H1 (cell line): Measurements from ENCODE around the gene MECP2.

Experiments
- CREB1 ChIP-seq: IDR thresholded peaks from 2 replicates; pipeline ENCODE4 v1.6.1; 2012; ENCODE audit warnings: inconsistent platforms
- GABPA ChIP-seq: IDR thresholded peaks from 2 replicates; pipeline ENCODE4 v1.6.1; 2011; ENCODE audit warnings: mild to moderate bottlenecking, low read length, moderate library complexity, borderline replicate concordance; ENCODE audit not compliant: insufficient read depth
- PHF8 ChIP-seq: fragments of 200-600 bp; sonication (generic); conservative IDR thresholded peaks from 2 replicates; pipeline ENCODE4 v1.7.1; 2012; ENCODE audit warnings: low read depth, mild to moderate bottlenecking, inconsistent platforms, low read length, moderate library complexity
- POLR2A ChIP-seq, 2 experiments: IDR thresholded peaks; 1 replicate in 1 of 2; 2 replicates in 1 of 2; pipeline ENCODE4 v1.6.1; 2011; ENCODE audit warnings: low read depth in 2 of 2, low read length in 2 of 2, mild to moderate bottlenecking in 2 of 2; ENCODE audit errors: control extremely low read depth in 1 of 2
- SUZ12 ChIP-seq: fragments of 200-600 bp; sonication (generic); IDR thresholded peaks from 2 replicates; pipeline ENCODE4 v1.6.1; 2012; ENCODE audit warnings: mild to moderate bottlenecking, inconsistent platforms, low read length, moderate library complexity, mixed read lengths
- ZNF274 ChIP-seq: IDR thresholded peaks from 2 replicates; pipeline ENCODE4 v1.7.0; 2012; ENCODE audit warnings: low read length, borderline replicate concordance; ENCODE audit errors: extremely low read depth
- TF ChIP-seq, protein P1 (sequence below), 3 experiments: IDR thresholded peaks; 1 replicate in 2 of 3; 2 replicates in 1 of 3; pipeline versions ENCODE4 v1.5.1 to v1.6.1; 2011; ENCODE audit warnings: low read length in 3 of 3, mild to moderate bottlenecking in 3 of 3, inconsistent platforms in 2 of 3, low read depth in 1 of 3, moderate library complexity in 1 of 3; ENCODE audit not compliant: insufficient read depth in 1 of 3; ENCODE audit errors: control extremely low read depth in 1 of 3
- TF ChIP-seq, protein P2 (sequence below): IDR thresholded peaks from 2 replicates; pipeline ENCODE4 v1.6.1; 2012; ENCODE audit warnings: inconsistent platforms

DNA sequence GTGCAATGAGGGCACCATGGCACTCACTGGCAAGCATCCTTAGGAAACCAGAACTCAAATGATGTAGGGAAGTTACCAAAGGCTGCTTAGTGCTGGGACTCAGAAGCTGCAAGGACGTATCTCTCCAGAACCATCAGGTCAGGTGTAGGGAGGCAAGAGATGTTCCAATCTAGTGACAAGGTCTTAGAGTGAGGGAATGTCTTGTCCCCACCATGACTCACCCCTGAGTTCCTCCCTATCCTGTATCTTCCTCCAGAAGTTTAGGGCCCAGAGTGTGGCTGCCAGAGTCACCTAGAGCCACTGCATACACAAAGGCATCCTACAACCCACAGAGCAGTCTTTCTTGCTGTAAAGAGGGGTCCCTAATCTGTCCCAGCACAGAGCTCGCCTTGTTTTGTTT lies 63.7 kb downstream of the MECP2 start:
- TF ChIP-seq, protein P1, sequence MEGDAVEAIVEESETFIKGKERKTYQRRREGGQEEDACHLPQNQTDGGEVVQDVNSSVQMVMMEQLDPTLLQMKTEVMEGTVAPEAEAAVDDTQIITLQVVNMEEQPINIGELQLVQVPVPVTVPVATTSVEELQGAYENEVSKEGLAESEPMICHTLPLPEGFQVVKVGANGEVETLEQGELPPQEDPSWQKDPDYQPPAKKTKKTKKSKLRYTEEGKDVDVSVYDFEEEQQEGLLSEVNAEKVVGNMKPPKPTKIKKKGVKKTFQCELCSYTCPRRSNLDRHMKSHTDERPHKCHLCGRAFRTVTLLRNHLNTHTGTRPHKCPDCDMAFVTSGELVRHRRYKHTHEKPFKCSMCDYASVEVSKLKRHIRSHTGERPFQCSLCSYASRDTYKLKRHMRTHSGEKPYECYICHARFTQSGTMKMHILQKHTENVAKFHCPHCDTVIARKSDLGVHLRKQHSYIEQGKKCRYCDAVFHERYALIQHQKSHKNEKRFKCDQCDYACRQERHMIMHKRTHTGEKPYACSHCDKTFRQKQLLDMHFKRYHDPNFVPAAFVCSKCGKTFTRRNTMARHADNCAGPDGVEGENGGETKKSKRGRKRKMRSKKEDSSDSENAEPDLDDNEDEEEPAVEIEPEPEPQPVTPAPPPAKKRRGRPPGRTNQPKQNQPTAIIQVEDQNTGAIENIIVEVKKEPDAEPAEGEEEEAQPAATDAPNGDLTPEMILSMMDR (IDR thresholded peaks at IDR 0.05; ENCODE audit: control extremely low read depth in 1 of 3, insufficient read depth in 1 of 3, low read depth in 1 of 3, low read length in 3 of 3): no peak
- TF ChIP-seq POLR2A (IDR thresholded peaks at IDR 0.05; ENCODE audit: control extremely low read depth in 1 of 2, low read depth in 2 of 2, low read length in 2 of 2) (no peak), PHF8 (no peak), ZNF274 (no peak), GABPA (no peak), SUZ12 (no peak), CREB1 (no peak)
- TF ChIP-seq, protein P2, sequence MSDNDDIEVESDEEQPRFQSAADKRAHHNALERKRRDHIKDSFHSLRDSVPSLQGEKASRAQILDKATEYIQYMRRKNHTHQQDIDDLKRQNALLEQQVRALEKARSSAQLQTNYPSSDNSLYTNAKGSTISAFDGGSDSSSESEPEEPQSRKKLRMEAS: no peak
